Esophagus squamous epithelium (tissue), 5 donors: Measurements from ENCODE around the gene RBM19. TPM values are rescaled to one million over a fixed set of nuclear protein-coding genes. Genes with fewer than 3 reads are reported as not detected.
A peak's percentile ranks its signal among the peaks of the same experiment; 100 is the strongest.

Experiments used
- DNase-seq: peaks from one replicate; lab custom pipeline; 2025; lab: John Stamatoyannopoulos, UW
- H3K27ac ChIP-seq, 4 donors: fragments of 200-600 bp; sonication (generic); one replicate each; pipeline ENCODE4 v1.5.1; 2016 to 2019; ENCODE audit warnings: mild to moderate bottlenecking in 1 of 4
- H3K27me3 ChIP-seq, 4 donors: fragments of 200-600 bp; sonication (generic); 1 replicate in 3 of 4; 2 replicates in 1 of 4; pipeline versions ENCODE4 v1.5.1 to v1.6.0; 2017 to 2021; ENCODE audit warnings: antibody characterized with exemption in 1 of 4
- H3K36me3 ChIP-seq, 3 donors: fragments of 200-600 bp; sonication (generic); one replicate each; pipeline ENCODE4 v1.5.1; 2016 to 2019
- H3K4me1 ChIP-seq, 3 donors: fragments of 200-600 bp; sonication (generic); one replicate each; pipeline ENCODE4 v1.5.1; 2017 to 2019
- H3K4me3 ChIP-seq, 4 donors: fragments of 200-600 bp; sonication (generic); 1 replicate in 3 of 4; 2 replicates in 1 of 4; pipeline ENCODE4 v1.5.1; 2016 to 2019; ENCODE audit warnings: mild to moderate bottlenecking in 2 of 4, moderate library complexity in 1 of 4
- H3K9me3 ChIP-seq, 3 donors: fragments of 200-600 bp; sonication (generic); one replicate each; pipeline ENCODE4 v1.5.1; 2016 to 2019
- POLR2A ChIP-seq, 4 donors: fragments of 450-650 bp; IDR thresholded peaks; one replicate each; pipeline ENCODE4 v1.6.1; 2017; ENCODE audit warnings: antibody characterized with exemption in 4 of 4, mild to moderate bottlenecking in 4 of 4, moderate library complexity in 3 of 4
- WGBS, 2 donors: methylation state at CpG; one replicate each; pipeline ENCODE4 v1.1.5; 2018; 5-methylcytosine and 5-hydroxymethylcytosine counted together
- intact Hi-C: fragments of 100-400 bp; cut with DNase I; formaldehyde crosslinking; loops from one replicate; pipeline ENCODE4 v1.15.0; 2022
- total RNA-seq, 4 donors: library from RNA; depleted of rRNA; stranded (reverse); fragments of >200 nt; gene quantifications; one replicate each; pipeline ENCODE4 v1.1.0, GENCODE V29; 2016
- TF ChIP-seq, protein P1 (sequence below), 6 experiments: fragments of 450-650 bp in 4 of 6; fragments of 200-600 bp in 2 of 6; sonication (generic) in 2 of 6; IDR thresholded peaks; one replicate each; pipeline ENCODE4 v1.5.1; 2016 to 2019; ENCODE audit warnings: antibody characterized with exemption in 6 of 6, mild to moderate bottlenecking in 4 of 6, moderate library complexity in 4 of 6
- donor health status: DM: yes; HTN: yes; CAD: no.

RBM19 gene
- total RNA-seq, 4 donors from 2014 or later, result 13.1 to 32.8 (median 27.4) TPM

DNA sequence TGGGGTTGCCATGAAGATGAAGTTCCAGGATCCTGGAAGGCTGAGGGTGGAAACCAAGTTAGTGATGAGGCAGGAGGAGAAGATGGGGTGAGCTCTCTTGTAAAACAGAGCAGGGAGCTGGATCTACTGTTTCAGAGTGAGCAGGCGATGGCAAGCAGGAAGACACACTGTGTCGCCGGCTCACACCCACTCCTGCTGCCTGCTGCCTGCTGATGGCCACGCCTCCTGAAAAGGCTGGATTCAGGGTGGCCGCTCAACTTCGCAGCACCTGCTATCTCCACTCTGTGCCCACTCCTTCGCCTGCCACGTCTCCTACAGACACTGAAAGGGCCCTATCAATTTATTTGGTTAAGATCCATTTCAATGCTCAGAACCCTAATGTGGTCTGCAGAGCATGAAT lies 96.1 kb downstream of the RBM19 start:
- H3K36me3 ChIP-seq, result peaks cover 0 to 15% (median 0%) of the 10 kb centered on the region in 3 donors
- intact Hi-C loops, result no loop called here
- H3K9me3 ChIP-seq, result no peaks in the 10 kb centered on the region
- no peak overlapping the region for H3K4me3 ChIP-seq
- WGBS, 2 donors, result 90 to 93% methylated on average over 4 of the region's 8 CpGs
- no peak overlapping the region for H3K27ac ChIP-seq
- TF ChIP-seq, protein P1, sequence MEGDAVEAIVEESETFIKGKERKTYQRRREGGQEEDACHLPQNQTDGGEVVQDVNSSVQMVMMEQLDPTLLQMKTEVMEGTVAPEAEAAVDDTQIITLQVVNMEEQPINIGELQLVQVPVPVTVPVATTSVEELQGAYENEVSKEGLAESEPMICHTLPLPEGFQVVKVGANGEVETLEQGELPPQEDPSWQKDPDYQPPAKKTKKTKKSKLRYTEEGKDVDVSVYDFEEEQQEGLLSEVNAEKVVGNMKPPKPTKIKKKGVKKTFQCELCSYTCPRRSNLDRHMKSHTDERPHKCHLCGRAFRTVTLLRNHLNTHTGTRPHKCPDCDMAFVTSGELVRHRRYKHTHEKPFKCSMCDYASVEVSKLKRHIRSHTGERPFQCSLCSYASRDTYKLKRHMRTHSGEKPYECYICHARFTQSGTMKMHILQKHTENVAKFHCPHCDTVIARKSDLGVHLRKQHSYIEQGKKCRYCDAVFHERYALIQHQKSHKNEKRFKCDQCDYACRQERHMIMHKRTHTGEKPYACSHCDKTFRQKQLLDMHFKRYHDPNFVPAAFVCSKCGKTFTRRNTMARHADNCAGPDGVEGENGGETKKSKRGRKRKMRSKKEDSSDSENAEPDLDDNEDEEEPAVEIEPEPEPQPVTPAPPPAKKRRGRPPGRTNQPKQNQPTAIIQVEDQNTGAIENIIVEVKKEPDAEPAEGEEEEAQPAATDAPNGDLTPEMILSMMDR (IDR thresholded peaks at IDR 0.05), result no peak
- no peak for TF ChIP-seq POLR2A (IDR thresholded peaks at IDR 0.05)
- peaks cover 0 to 6% (median 0%) of the 10 kb centered on the region in 3 donors for H3K4me1 ChIP-seq
- DNase-seq, result no peak
- no peaks in the 10 kb centered on the region for H3K27me3 ChIP-seq

GRCh38 chr12:113868365-113868764 lies 97.8 kb downstream of the RBM19 start:
- no peak overlapping the region for H3K4me3 ChIP-seq
- H3K36me3 ChIP-seq, result no peaks in the 10 kb centered on the region
- no peaks in the 10 kb centered on the region for H3K9me3 ChIP-seq
- WGBS, 2 donors, result 93 to 97% methylated on average over 3 of the region's 3 CpGs
- H3K4me1 ChIP-seq, result peaks cover 0 to 17% (median 2%) of the 10 kb centered on the region in 3 donors
- no peak for DNase-seq
- intact Hi-C loops, result no loop called here
- no peak for TF ChIP-seq POLR2A (IDR thresholded peaks at IDR 0.05)
- TF ChIP-seq, protein P1 (IDR thresholded peaks at IDR 0.05), result no peak
- H3K27me3 ChIP-seq, result no peaks in the 10 kb centered on the region
- H3K27ac ChIP-seq, result no peak overlapping the region

- intact Hi-C loops, result no loop called here
- no peak for DNase-seq
- TF ChIP-seq, protein P1 (IDR thresholded peaks at IDR 0.05), result peak in 1 of 6 experiments; percentile 24
- TF ChIP-seq POLR2A (IDR thresholded peaks at IDR 0.05), result no peak
- H3K27ac ChIP-seq, result no peak overlapping the region
- no peaks in the 10 kb centered on the region for H3K27me3 ChIP-seq
- H3K4me1 ChIP-seq, result peaks cover 0 to 28% (median 9%) of the 10 kb centered on the region in 3 donors
- no peaks in the 10 kb centered on the region for H3K9me3 ChIP-seq
- H3K36me3 ChIP-seq, result no peaks in the 10 kb centered on the region
- WGBS, 2 donors, result 88 to 93% methylated on average over 6 of the region's 6 CpGs
- no peak overlapping the region for H3K4me3 ChIP-seq
Observed at GRCh38 chr12:113867258-113867657, 98.9 kb downstream of the RBM19 start.

- 100% methylated on average over 1 of the region's 1 CpG for WGBS, 2 donors
- intact Hi-C loops, result no loop called here
- DNase-seq, result no peak
- TF ChIP-seq, protein P1 (IDR thresholded peaks at IDR 0.05), result no peak
- TF ChIP-seq POLR2A (IDR thresholded peaks at IDR 0.05), result no peak
- Histone ChIP-seq H3K4me1 (peaks cover 0 to 31% (median 9%) of the 10 kb centered on the region in 3 donors), H3K9me3 (no peaks in the 10 kb centered on the region), H3K27me3 (no peaks in the 10 kb centered on the region), H3K4me3 (no peak overlapping the region), H3K27ac (no peak overlapping the region), H3K36me3 (no peaks in the 10 kb centered on the region)
Observed at GRCh38 chr12:113866496-113866895, 99.6 kb downstream of the RBM19 start.

GRCh38 chr12:113863455-113863845 lies 102.7 kb downstream of the RBM19 start:
- Histone ChIP-seq H3K4me3 (no peak overlapping the region), H3K4me1 (peaks cover 0 to 59% (median 17%) of the 10 kb centered on the region in 3 donors), H3K27me3 (no peaks in the 10 kb centered on the region), H3K9me3 (no peaks in the 10 kb centered on the region), H3K36me3 (peaks cover 0 to 18% (median 2%) of the 10 kb centered on the region in 3 donors), H3K27ac (peak overlapping the region in 1 of 4 donors; percentile 5)
- intact Hi-C loops, result no loop called here
- no peak for DNase-seq
- no peak for TF ChIP-seq POLR2A (IDR thresholded peaks at IDR 0.05)
- TF ChIP-seq, protein P1 (IDR thresholded peaks at IDR 0.05), result no peak
- WGBS, 2 donors, result 26 to 30% methylated on average over 2 of the region's 2 CpGs
